GM18511 (cell line): Measurements from ENCODE around the gene ABCA13.
"Not testable (repeated sequence)": the region's sequence is repeated elsewhere in the genome, so short reads cannot be mapped to it uniquely, and the experiment has no call there.

Experiments
- ATAC-seq: cut with Tn5 transposase; IDR thresholded peaks from one replicate; pipeline ENCODE4 v1.9.1; 2021; ENCODE audit warnings: mild to moderate bottlenecking, moderate library complexity; ENCODE audit not compliant: unreplicated experiment

The ABCA13 gene

GRCh38 chr7:48171202-48171601, at the start of gene ABCA13:
TSS of gene ABCA13 (plus strand) at chr7:48171458. CDS start at chr7:48171484, 26 bp downstream.
- ATAC-seq = no peak

GRCh38 chr7:48126037-48126436, 45.2 kb upstream of the ABCA13 start:
- ATAC-seq = no peak

GRCh38 chr7:48130658-48131108, 40.6 kb upstream of the ABCA13 start:
- ATAC-seq = peak; percentile 91

- ATAC-seq = no peak
Observed at GRCh38 chr7:48132792-48133191, 38.5 kb upstream of the ABCA13 start.

GRCh38 chr7:48139459-48139858, 31.8 kb upstream of the ABCA13 start:
- ATAC-seq = no peak

GRCh38 chr7:48140001-48140681, 31.1 kb upstream of the ABCA13 start:
- no peak for ATAC-seq

- no peak for ATAC-seq
Observed at GRCh38 chr7:48141521-48141920, 29.7 kb upstream of the ABCA13 start.

- ATAC-seq = no peak
Observed at GRCh38 chr7:48144291-48144768, 26.9 kb upstream of the ABCA13 start.

- no peak for ATAC-seq
Observed at GRCh38 chr7:48147078-48147591, 24.1 kb upstream of the ABCA13 start.

GRCh38 chr7:48147690-48148089, 23.6 kb upstream of the ABCA13 start:
- ATAC-seq = not testable (repeated sequence)

GRCh38 chr7:48148311-48148710, 22.9 kb upstream of the ABCA13 start:
- no peak for ATAC-seq

- ATAC-seq = no peak
Observed at GRCh38 chr7:48149058-48149457, 22.2 kb upstream of the ABCA13 start.

GRCh38 chr7:48150086-48150485, 21.2 kb upstream of the ABCA13 start:
- no peak for ATAC-seq

GRCh38 chr7:48154792-48155413, 16.4 kb upstream of the ABCA13 start:
- peak; percentile 79 for ATAC-seq

GRCh38 chr7:48158404-48158803, 12.9 kb upstream of the ABCA13 start:
- no peak for ATAC-seq

GRCh38 chr7:48161407-48162125, 9.7 kb upstream of the ABCA13 start:
- ATAC-seq = no peak

GRCh38 chr7:48165157-48165556, 6.1 kb upstream of the ABCA13 start:
- no peak for ATAC-seq

GRCh38 chr7:48168159-48168558, 3.1 kb upstream of the ABCA13 start:
- no peak for ATAC-seq

GRCh38 chr7:48170506-48170905, 752 bp upstream of the ABCA13 start:
- ATAC-seq = no peak

- ATAC-seq = no peak
Observed at GRCh38 chr7:48173313-48173712, 2.1 kb downstream of the ABCA13 start.

GRCh38 chr7:48173756-48174382, 2.6 kb downstream of the ABCA13 start:
- no peak for ATAC-seq
